ENCODE data around the gene CCAR1. TPM values are rescaled to one million over a fixed set of nuclear protein-coding genes. Genes with fewer than 3 reads are reported as not detected.

CCAR1 gene
- polyA plus RNA-seq, 2 of the 4 experiments (the other 2 are of a cell fraction) = 98.8 to 107 TPM

GRCh38 chr10:68812420-68812819 lies 91.4 kb downstream of the CCAR1 start:
- Histone ChIP-seq H3K4me1 (peaks cover 13% of the 10 kb centered on the region; the same call in 2 of the 3 replicates), H3K4me2 (no peak overlapping the region), H3K27ac (no peak overlapping the region), H3K4me3 (no peak overlapping the region), H3K9me3 (no peaks in the 10 kb centered on the region)
- ChIA-PET CTCF (interaction anchor here (0.8 to 1.4 kb wide), 2 partner anchors 13 to 17 kb away, joined by 3 to 6 read pairs; no protein-coding TSS in a partner anchor), POLR2A (no interaction called here)
- 91% methylated on average over 4 of the region's 4 CpGs for WGBS (ENCODE audit: missing lambda C conversion rate)
- no peak for DNase-seq (ENCODE audit: low read depth in 1 of 2, low spot score in 1 of 2)
- no peak for TF ChIP-seq JUNB (IDR thresholded peaks at IDR 0.05)
- TF ChIP-seq CBX8 (IDR thresholded peaks at IDR 0.05) = no peak
- no peak for TF ChIP-seq NFE2L2 (conservative IDR thresholded peaks at IDR 0.05; ENCODE audit: low read length)
- no peak for TF ChIP-seq FOSB (CRISPR knock-in tag; IDR thresholded peaks at IDR 0.05)
- TF ChIP-seq CEBPB (IDR thresholded peaks at IDR 0.05) = no peak
- TF ChIP-seq RCOR1 (IDR thresholded peaks at IDR 0.05; ENCODE audit: low read depth, low read length) = no peak
- no peak for TF ChIP-seq CHD4 (IDR thresholded peaks at IDR 0.05; ENCODE audit: borderline replicate concordance)
- TF ChIP-seq RAD21 (conservative IDR thresholded peaks at IDR 0.05 in 1 of 2, IDR thresholded peaks at IDR 0.05 in 1 of 2) = no peak
- TF ChIP-seq NR3C1 (IDR thresholded peaks at IDR 0.05) = no peak
- no peak for TF ChIP-seq HDAC2 (IDR thresholded peaks at IDR 0.05)
- TF ChIP-seq NPAS2 (CRISPR knock-in tag; IDR thresholded peaks at IDR 0.05; ENCODE audit: borderline replicate concordance) = no peak
- FAIRE-seq = no peak
- no peak for ATAC-seq

- CTCF ChIA-PET = interaction anchor here (0.6 to 1.5 kb wide), 7 partner anchors 13 to 280 kb away, joined by 3 to 9 read pairs (median 4); partner anchors contain the start of gene STOX1
- Histone ChIP-seq H3K4me3 (no peak overlapping the region), H3K4me2 (no peak overlapping the region), H3K9me3 (no peaks in the 10 kb centered on the region), H3K27ac (no peak overlapping the region), H3K4me1 (peaks cover 13% of the 10 kb centered on the region; the same call in 2 of the 3 replicates)
- no peak for DNase-seq (ENCODE audit: low read depth in 1 of 2, low spot score in 1 of 2)
- ATAC-seq = no peak
- TF ChIP-seq ELK1 (IDR thresholded peaks at IDR 0.05; ENCODE audit: low read depth, low read length) (no peak), GATA3 (IDR thresholded peaks at IDR 0.05; ENCODE audit: borderline replicate concordance) (no peak), CTCF (IDR thresholded peaks at IDR 0.05) (no peak), CBX8 (IDR thresholded peaks at IDR 0.05) (no peak), ZSCAN20 (CRISPR knock-in tag; IDR thresholded peaks at IDR 0.05) (no peak), FOSL2 (IDR thresholded peaks at IDR 0.05) (no peak), FOSL2 (CRISPR knock-in tag; IDR thresholded peaks at IDR 0.05) (no peak), NPAS2 (CRISPR knock-in tag; IDR thresholded peaks at IDR 0.05; ENCODE audit: borderline replicate concordance) (no peak), EHMT2 (IDR thresholded peaks at IDR 0.05; ENCODE audit: low read depth) (no peak), TP53 (CRISPR knock-in tag; IDR thresholded peaks at IDR 0.05) (no peak), MYC (IDR thresholded peaks at IDR 0.05; ENCODE audit: borderline replicate concordance, low read length) (no peak), SMC3 (IDR thresholded peaks at IDR 0.05) (no peak), HOXB5 (CRISPR knock-in tag; IDR thresholded peaks at IDR 0.05) (no peak), CBX2 (IDR thresholded peaks at IDR 0.05; ENCODE audit: borderline replicate concordance, low read depth) (no peak), RAD21 (conservative IDR thresholded peaks at IDR 0.05 in 1 of 2, IDR thresholded peaks at IDR 0.05 in 1 of 2) (no peak)
- no peak for FAIRE-seq
- POLR2A ChIA-PET = no interaction called here
These were observed 92.5 kb downstream of the CCAR1 start for GRCh38 chr10:68813559-68813958.

All from A549 (cell line).